ENCODE data around the gene CYP2A13.
"Not testable (repeated sequence)": the region's sequence is repeated elsewhere in the genome, so short reads cannot be mapped to it uniquely, and the experiment has no call there.

CYP2A13 gene, protein sequence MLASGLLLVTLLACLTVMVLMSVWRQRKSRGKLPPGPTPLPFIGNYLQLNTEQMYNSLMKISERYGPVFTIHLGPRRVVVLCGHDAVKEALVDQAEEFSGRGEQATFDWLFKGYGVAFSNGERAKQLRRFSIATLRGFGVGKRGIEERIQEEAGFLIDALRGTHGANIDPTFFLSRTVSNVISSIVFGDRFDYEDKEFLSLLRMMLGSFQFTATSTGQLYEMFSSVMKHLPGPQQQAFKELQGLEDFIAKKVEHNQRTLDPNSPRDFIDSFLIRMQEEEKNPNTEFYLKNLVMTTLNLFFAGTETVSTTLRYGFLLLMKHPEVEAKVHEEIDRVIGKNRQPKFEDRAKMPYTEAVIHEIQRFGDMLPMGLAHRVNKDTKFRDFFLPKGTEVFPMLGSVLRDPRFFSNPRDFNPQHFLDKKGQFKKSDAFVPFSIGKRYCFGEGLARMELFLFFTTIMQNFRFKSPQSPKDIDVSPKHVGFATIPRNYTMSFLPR

DNA sequence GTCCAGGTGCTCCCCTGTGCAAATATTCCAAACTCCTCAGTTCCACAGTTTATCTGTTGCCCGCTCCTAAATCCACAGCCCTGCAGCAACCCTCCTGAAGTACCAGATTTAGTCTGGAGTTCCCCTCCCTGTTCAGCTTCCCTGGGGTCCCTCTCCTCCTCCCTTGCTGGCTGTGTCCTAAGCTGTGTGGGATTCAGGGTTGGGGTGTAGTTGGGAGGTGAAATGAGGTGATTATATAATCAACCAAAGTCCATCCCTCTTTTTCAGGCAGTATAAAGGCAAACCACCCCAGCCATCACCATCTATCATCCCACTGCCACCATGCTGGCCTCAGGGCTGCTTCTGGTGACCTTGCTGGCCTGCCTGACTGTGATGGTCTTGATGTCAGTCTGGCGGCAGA lies at the start of gene CYP2A13:
TSS of gene CYP2A13 (plus strand) at position 301 of the 400 bp plus-strand sequence. CDS start at position 322, 21 bp downstream.
- no peak for DNase-seq (ENCODE audit: low read depth)

DNA sequence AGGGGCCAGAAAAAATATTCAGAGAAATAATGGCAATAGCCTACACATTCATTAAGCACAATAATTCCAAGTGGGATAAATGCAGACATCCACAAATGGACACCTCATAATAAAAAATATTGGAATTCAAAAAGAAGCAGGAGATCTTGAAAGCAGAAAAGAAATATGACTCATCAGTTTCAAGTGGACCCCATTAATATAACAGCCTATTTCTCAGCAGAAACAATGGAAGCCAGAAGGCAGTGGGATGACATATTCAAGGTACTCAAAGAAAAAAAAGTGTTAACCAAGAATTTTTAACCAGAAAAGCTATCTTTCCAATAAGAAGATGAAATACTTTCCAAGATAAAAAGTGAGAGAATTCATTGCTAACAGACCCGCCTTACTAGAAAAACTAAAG lies 48.4 kb upstream of the CYP2A13 start:
- no peak for DNase-seq (ENCODE audit: low read depth)

DNA sequence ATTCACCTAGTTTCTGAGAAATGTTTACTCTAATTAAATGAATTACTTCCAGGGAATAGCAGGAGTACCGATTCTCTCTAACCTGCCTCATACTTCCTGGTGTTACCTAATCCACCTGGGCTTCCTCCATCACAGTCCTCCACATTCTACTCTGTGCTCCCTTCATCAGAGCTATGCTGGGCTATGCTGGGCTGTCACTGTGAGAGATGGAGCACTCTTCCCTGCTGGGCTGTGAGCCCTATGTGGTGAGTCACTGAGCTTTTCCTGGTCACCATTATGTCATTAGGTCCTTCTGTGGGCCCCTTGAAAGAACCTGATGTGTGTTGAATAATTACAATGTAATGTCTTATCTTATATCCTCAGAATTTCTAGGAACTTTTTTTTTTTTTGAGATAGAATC lies 43.2 kb upstream of the CYP2A13 start:
- DNase-seq (ENCODE audit: low read depth): not testable (repeated sequence)

DNA sequence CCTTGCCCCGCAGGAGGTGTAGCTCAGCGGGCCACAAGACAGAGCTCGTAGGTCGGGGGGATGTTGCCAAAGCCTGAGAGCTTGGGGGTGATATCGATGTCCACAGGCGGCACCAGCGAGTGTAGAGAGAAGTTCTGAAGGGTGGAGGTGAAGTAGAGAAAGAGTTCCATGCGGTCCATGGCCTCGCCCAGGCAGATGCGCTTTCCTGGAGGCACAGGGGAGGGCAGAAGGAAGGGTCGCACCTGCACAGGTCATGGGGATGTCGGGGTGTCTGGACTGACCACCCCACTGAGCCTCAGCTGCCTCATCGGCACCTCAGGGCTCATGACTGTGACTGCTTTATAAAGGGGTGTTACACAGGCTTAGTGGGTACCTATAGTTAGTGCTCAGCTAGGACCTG lies 37.8 kb upstream of the CYP2A13 start:
- DNase-seq (ENCODE audit: low read depth): no peak

DNA sequence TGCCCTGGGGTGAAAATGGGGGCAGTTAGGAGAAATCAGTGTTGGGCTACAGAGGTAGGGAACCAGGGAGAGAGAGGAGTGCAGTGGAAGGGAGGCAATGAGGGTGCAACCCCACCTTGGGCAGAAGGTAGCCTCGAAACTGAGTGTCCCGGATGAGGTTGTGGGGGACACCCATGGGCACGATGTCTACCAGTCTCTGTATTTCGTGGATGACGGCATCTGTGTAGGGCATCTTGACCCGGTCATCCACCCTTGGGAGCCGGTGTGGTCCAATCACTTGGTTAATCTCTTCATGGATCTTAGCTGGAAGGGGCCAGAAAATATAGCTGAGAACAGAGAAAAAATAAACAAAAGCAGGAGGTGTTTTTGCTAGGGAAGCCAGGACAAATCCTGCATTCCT lies 36.1 kb upstream of the CYP2A13 start:
- not testable (repeated sequence) for DNase-seq (ENCODE audit: low read depth)

DNA sequence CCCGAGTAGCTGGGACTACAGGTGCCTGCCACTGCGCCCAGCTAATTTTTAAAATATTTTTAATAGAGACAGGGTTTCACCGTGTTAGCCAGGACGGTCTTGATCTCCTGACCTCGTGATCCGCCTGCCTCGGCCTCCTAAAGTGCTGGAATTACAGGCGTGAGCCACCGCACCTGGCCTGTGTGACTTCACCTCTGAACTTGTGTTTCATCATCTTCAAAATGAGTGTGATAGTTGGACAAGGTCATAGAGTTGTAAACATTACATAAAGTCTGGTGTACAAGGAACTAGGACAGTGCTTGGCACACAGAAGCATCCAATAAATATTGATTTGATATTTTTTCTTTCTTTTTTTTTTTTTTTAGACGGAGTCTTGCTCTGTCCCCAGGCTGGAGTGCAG lies 34.9 kb upstream of the CYP2A13 start:
- DNase-seq (ENCODE audit: low read depth): not testable (repeated sequence)

DNA sequence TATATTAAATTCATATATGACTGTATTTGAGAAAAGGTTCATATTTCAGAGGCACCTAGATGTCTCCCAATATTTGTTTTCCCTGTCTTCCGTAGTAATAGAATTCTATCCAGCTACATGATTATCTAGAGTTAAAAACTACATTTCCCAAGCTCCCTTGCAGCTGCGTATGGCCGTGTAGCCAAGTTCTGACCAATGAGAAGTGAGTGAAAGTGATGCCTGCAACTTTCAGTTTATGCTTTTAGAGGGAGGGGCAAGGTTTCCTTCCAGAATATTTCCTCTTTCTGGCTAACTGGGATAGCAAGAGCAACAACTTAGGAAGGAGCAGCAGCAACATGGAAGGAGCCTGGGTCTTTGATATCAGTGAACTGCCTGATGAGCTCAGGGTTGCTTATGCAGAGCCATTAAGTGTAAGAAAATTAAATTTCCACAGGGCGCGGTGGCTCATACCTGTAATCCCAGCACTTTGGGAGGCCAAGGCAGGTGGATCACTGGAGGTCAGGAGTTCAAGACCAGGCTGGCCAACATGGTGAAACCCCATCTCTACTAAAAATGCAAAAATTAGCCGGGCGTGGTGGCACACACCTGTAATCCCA lies 23.2 kb upstream of the CYP2A13 start:
- DNase-seq (ENCODE audit: low read depth): no peak

DNA sequence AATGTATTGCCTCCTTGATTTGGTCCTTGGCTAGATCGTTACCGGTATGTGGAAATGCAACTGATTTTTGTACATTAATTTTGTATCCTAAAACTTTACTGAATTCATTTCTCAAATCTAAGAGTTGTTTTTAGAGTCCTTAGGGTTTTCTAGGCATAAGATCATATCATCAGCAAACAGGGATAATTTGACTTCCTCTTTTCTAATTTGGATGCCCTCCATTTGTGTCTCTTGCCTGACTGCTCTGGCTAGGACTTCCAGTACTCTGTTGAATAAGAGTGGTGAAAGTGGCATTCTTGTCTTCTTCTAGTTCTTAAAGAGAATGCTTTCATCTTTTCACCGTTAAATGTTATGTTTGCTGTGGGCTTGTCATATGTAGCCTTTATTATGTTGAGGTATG lies 12.0 kb upstream of the CYP2A13 start:
- no peak for DNase-seq (ENCODE audit: low read depth)

DNA sequence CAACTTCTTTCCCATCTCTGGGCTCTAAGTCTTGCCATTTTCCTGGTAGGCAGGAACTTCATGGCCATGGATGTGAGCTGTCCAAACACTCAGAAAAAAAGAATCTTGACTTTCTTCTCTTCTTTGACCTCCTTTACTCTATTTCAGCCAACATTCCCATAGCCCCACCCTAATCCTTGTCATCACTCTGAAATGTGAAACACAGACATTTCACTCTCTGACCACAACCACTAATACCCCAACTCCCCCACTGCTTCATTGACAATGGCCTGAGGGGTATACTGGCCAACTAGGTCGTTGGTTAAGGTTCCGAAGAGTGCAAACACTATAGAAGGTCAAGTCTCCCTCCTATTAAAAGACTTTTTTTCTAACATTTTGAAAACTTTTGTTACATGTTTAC lies 4.7 kb upstream of the CYP2A13 start:
- no peak for DNase-seq (ENCODE audit: low read depth)

DNA sequence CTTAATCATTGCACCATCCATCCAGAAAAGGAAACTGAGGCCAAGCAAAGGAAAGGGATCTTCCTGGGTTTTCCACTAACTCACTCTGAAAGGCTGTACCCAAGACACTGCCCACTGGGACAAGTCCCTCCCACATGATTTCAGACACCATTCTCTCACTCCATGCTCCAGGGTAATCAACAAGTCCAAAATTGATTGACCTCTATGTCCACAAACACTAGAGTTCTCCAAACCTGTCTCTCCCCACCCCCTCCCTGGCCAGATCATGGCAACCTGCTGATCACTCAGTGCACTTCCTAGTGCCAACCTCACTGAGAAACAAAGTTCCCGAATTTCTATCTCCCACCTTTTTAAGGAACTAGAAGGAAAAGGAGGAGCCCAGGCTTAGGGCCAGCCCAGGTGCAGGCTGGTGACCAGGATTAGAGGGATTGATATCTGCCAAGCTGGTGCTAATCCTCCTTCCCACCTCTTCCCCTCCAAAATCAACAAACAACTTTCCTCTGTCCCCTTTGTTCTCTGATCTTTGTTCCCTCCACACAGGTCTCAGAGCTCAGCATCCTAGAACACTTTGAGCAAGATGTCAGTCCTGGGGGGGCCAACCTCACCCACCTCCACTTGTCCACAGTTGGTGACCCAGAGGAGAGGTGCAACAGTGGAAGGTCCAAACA lies 2.4 kb upstream of the CYP2A13 start:
- DNase-seq (ENCODE audit: low read depth): no peak

DNA sequence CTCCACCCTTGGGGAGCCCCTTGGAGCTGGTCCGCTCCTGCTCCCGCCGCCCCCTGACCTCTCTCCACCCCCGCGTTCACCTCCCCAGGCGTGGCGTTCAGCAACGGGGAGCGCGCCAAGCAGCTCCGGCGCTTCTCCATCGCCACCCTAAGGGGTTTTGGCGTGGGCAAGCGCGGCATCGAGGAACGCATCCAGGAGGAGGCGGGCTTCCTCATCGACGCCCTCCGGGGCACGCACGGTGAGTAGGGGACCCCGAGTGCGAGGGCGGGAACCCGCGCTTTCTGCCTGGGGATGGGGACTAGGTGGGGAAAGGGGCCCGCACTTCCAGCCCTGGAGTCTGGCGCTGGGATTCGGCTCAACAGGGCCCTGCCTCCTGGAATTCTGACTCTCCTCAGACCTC lies 1.7 kb downstream of the CYP2A13 start:
- no peak for DNase-seq (ENCODE audit: low read depth)

DNA sequence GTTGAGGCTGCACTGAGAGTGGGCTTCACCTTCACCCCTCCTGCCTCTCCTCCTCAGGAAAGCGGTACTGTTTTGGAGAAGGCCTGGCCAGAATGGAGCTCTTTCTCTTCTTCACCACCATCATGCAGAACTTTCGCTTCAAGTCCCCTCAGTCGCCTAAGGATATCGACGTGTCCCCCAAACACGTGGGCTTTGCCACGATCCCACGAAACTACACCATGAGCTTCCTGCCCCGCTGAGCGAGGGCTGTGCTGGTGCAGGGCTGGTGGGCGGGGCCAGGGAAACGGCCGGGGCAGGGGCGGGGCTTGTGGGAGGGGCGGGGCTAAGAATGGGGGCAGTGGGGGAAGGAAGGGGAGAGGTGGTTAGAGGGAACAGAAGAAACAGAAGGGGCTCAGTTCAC lies 7.5 kb downstream of the CYP2A13 start:
- DNase-seq (ENCODE audit: low read depth): no peak

DNA sequence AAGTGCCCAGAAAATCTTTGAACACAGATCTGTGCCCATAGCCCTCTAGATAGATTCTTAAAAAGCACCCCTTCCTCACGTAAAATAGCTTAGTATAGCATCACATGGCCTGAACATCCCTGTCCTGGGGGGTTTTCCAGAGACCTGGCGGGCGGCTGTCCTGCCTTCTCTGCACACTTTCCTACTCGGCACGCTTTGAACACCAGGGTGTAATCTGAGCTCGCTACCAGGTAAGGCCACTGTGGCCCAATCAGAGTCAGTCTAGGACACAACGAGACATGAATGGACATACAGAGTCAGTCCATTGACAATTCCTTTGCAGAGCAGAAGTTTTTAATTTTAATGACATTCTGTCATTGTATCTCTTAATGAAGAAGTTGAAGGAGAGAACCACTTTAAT lies 8.1 kb downstream of the CYP2A13 start:
- DNase-seq (ENCODE audit: low read depth): no peak

DNA sequence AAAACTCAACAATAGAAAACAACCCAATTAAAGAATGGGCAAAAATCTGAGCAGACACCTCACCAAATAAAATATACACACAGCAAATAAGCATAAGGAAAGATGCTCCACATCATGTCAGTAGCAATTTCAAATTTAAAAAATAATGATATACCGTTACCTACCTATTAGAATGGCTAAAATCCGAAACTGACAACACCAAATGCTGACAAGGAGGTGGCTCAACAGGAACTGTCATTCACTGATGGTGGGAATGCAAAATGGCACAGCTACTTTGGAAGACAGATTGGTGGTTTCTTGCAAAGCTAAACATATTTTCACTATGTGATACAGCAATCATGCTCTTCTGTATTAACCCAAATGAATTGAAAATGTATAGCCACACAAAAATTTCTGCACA lies 9.1 kb downstream of the CYP2A13 start:
- DNase-seq (ENCODE audit: low read depth): no peak

DNA sequence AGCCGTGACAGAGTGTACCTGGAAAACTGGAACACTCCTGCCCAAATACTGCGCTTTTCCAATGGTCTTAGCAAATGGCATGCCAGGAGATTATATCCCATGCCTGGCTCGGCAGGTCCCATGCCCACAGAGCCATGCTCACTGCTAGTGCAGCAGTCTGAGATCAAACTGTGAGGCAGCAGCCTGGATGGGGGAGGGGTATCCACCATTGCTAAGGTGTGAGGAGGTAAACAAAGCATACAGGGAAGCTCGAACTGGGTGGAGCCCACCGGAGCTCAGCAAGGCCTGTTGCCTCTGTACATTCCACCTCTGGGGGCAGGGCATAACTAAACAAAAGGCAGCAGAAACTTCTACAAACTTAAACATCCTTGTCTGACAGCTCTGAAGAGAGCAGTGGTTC lies 10.5 kb downstream of the CYP2A13 start:
- DNase-seq (ENCODE audit: low read depth): no peak

DNA sequence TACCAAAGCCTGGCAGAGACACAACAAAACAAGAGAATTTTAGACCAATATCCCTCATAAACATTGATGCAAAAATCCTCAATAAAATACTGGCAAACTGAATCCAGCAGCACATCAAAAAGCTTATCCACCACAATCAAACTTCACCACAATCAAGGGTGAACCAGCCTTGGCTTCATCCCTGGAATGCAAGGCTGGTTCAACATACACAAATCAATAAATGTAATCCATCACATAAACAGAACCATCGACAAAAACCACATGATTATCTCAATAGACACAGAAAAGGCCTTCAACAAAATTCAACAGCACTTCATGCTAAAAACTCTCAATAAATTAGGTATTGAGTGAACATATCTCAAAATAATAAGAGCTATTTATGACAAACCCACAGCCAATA lies 14.0 kb downstream of the CYP2A13 start:
- not testable (repeated sequence) for DNase-seq (ENCODE audit: low read depth)

DNA sequence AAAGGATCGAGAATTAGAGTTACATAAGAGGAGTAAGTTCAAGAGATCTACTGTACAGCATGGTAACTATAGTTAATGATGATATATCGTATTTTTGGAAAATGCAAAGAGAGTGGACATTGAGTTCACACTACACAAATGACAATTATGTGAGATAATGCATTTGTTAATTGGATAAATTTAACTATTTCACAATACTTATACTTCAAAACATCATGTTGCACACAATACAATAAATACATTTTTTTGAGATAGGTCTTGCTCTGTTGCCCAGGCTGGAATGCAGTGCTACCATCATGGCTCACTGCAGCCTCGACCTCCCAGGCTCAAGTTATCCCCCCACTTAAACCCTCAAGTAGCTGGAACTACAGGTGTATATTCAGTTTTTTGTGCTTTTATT lies 17.9 kb downstream of the CYP2A13 start:
- DNase-seq (ENCODE audit: low read depth): no peak

DNA sequence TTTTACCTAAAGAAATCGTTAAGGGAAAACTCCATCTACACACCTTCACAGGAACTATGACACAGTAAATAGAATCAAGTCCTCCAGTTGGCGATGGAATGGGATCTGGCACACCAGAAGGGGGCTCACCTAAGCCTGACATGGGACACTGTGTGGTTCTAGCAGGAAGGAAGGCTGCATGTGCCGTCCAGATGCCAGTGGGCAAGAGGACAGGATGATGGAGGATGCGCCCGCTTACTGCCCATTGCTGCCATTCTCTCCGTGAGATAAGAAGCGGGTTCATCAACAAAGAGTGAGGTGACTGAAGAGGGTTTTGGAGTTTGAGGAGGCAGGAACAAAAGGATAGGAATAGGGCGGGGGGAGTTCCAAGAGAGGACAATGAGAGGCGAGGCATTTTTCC lies 23.0 kb downstream of the CYP2A13 start:
- DNase-seq (ENCODE audit: low read depth): no peak

DNA sequence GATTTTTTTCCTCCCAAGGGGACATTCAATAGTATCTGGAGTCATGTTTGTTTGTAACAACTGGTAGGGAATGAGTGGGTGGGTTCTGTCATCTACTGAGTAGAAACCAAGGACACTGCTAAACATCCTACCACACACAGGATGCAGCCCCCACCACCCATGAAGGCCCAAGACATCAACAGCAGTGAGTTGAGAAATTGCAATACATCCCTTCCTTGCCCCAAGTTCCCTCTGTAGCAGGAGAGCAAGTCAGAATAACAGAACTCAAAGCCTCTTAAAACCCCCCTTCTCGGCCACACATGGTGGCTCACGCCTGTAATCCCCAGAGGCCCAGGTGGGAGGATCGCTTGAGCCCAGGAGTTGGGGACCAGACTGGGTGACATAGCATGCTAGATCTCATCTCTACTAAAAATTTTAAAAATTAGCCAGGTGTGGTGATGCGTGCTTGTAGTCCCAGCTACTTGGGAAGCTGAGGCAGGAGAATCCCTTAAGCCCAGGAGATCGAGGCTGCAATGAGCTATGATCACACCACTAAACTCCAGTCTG lies 23.6 kb downstream of the CYP2A13 start:
- DNase-seq (ENCODE audit: low read depth): no peak

DNA sequence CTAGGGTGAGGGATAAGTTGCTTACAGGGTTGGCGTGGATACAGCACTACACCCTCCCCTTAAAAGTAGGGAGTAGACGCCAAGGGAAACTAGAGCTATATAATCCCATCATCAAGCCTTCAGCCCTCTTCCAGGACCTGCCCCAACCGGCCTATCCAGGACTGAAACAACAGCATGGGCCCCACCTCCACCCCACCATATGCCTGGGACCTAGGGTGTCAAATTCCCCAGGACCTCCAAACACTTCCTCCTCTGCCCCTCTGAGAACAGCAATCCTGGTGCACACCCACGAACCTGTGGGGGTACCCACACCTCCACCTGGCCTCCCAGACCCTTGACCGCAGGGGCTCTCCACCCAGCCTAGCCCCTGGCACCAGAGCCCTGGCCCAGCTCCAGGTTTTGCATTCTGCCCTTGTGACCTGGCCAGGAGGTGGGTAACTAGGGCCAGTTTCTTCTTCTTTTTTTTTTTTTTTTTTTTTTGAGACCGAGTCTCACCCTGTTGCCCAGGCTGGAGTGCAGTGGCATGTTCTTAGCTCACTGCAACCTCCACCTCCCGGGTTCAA lies 24.6 kb downstream of the CYP2A13 start:
- no peak for DNase-seq (ENCODE audit: low read depth)

DNA sequence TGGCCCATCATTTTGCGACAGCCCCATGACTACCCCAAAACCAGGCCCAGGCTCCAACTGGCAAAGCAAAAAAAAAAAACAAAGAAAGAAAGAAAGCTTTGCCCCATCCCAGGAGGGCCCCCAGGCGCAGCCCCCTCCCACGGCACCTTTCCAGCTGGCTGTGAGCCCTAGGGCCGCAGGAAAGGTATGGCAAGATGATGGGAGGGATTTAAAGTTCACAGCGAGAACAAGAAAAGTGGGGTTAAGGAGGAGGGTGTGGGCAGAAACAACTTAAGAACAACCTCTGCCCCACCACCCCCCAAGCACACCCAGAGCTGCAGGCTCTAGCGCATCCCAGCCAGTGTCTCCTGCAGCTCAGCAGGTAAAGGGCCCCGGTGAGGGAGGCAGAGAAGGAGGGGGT lies 25.9 kb downstream of the CYP2A13 start, which contains the start of gene CYP2F1:
TSS of gene CYP2F1 (plus strand) at position 301 of the 400 bp plus-strand sequence. CDS start 1,757 bp downstream, outside the sequence.
- DNase-seq (ENCODE audit: low read depth): no peak

DNA sequence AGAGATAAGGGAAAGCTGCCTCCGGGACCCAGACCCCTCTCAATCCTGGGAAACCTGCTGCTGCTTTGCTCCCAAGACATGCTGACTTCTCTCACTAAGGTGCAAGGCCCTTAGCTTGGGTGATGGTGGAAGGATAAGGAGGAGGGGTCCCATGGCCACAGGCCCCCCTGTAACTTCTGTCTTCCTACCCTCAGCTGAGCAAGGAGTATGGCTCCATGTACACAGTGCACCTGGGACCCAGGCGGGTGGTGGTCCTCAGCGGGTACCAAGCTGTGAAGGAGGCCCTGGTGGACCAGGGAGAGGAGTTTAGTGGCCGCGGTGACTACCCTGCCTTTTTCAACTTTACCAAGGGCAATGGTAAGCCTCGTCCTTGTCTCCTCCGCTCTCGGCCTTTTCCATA lies 28.0 kb downstream of the CYP2A13 start:
- no peak for DNase-seq (ENCODE audit: low read depth)
